HL-60 (cell line): Measurements from ENCODE around the gene SLC12A8.

Source experiments
- DNase-seq, 2 experiments: peaks; one replicate each; pipeline ENCODE4 v3.0.0-alpha.2; 2010 to 2020; ENCODE audit warnings: low read depth in 1 of 2, low spot score in 1 of 2
- H3K27ac ChIP-seq: fragments of 250-450 bp; sonication (Bioruptor Pico); replicated peaks from 2 replicates; pipeline ENCODE4 v1.5.1; 2020; ENCODE audit warnings: mild to moderate bottlenecking, moderate library complexity
- H3K27me3 ChIP-seq: fragments of 250-450 bp; sonication (Bioruptor Pico); 2 replicates; pipeline ENCODE4 v1.5.1; 2021; ENCODE audit warnings: mild to moderate bottlenecking, moderate library complexity; ENCODE audit not compliant: insufficient read depth, poor library complexity, severe bottlenecking
- H3K4me3 ChIP-seq: replicated peaks from 2 replicates; pipeline ENCODE4 v1.5.1; 2011; ENCODE audit warnings: mild to moderate bottlenecking, control low read depth, low read length; ENCODE audit not compliant: insufficient read depth
- CTCF ChIP-seq: IDR thresholded peaks from one replicate; pipeline ENCODE4 v1.5.1; 2011; ENCODE audit warnings: low read length, control low read depth, inconsistent platforms; ENCODE audit not compliant: insufficient read depth
- GABPA ChIP-seq: IDR thresholded peaks from 2 replicates; pipeline ENCODE4 v1.6.1; 2012; ENCODE audit warnings: low read depth
- POLR2AphosphoS5 ChIP-seq: IDR thresholded peaks from 2 replicates; pipeline ENCODE4 v1.6.1; 2012; ENCODE audit warnings: low read depth
- REST ChIP-seq: IDR thresholded peaks from 2 replicates; pipeline ENCODE4 v1.6.1; 2012; ENCODE audit warnings: low read depth; ENCODE audit not compliant: insufficient replicate concordance
- SPI1 ChIP-seq: IDR thresholded peaks from 2 replicates; pipeline ENCODE4 v1.6.1; 2012; ENCODE audit warnings: low read depth, mild to moderate bottlenecking, borderline replicate concordance

SLC12A8 gene

GRCh38 chr3:125246237-125246636 lies 33.7 kb upstream of the SLC12A8 start:
- Histone ChIP-seq H3K27ac (no peak overlapping the region), H3K4me3 (no peak overlapping the region), H3K27me3 (no peaks in the 10 kb centered on the region)
- DNase-seq: no peak
- TF ChIP-seq REST: no peak
- no peak for TF ChIP-seq GABPA
- no peak for TF ChIP-seq POLR2AphosphoS5
- no peak for TF ChIP-seq CTCF
- TF ChIP-seq SPI1: no peak

GRCh38 chr3:125245521-125245920 lies 33.0 kb upstream of the SLC12A8 start:
- Histone ChIP-seq H3K27ac (no peak overlapping the region), H3K4me3 (no peak overlapping the region), H3K27me3 (no peaks in the 10 kb centered on the region)
- TF ChIP-seq SPI1 (no peak), POLR2AphosphoS5 (no peak), REST (no peak), GABPA (no peak), CTCF (no peak)
- DNase-seq: no peak

- H3K27me3 ChIP-seq: no peaks in the 10 kb centered on the region
- peak in 1 of 2 experiments; percentile 51 for DNase-seq
- TF ChIP-seq GABPA (no peak), POLR2AphosphoS5 (no peak), REST (no peak), CTCF (no peak), SPI1 (no peak)
- H3K27ac ChIP-seq: no peak overlapping the region
- H3K4me3 ChIP-seq: no peak overlapping the region
Observed at GRCh38 chr3:125240496-125240895, 27.9 kb upstream of the SLC12A8 start.
